NCI-H2196 treated with DMSO at 0.1 percent for 48 hours (cell line): ENCODE measurements around the gene PSTPIP2.

Source experiments
- DNase-seq: peaks from one replicate; lab custom pipeline; 2025; ENCODE audit not compliant: unreplicated experiment; lab: John Stamatoyannopoulos, UW

The PSTPIP2 gene

DNA sequence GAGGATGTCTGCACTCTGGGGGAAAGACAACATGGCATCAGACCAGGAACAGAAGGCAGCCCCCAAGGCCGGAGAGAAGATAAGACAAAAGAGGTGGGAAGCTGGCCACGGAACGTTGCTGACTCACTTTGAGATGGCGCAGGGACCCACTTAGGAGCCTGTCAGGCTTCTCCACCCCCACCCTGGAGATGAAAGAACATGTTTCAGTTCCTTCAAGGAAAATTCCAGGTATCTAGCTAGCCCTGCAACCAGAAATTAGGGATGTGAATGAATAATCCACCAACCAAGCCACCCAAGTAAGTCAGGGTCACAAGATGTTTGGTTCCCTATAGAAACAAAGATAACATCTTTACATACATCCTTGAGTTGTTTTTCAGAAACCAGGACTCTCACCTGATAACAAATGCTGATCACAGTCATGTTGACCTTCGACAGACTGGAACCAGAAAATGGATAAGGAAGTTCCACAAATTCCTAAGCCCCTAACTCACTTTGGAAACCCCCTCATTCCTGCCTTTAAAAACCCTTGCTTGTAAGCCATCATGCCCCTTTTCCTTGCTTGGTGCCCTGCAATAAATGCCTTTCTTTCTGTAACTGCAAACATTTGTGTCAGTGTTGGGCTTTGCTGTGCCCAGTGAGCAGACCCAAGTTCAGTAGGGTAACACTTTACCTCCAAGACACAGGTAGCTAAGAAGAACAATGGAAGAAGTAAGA, 31.9 kb downstream of the PSTPIP2 start:
- no peak for DNase-seq

DNA sequence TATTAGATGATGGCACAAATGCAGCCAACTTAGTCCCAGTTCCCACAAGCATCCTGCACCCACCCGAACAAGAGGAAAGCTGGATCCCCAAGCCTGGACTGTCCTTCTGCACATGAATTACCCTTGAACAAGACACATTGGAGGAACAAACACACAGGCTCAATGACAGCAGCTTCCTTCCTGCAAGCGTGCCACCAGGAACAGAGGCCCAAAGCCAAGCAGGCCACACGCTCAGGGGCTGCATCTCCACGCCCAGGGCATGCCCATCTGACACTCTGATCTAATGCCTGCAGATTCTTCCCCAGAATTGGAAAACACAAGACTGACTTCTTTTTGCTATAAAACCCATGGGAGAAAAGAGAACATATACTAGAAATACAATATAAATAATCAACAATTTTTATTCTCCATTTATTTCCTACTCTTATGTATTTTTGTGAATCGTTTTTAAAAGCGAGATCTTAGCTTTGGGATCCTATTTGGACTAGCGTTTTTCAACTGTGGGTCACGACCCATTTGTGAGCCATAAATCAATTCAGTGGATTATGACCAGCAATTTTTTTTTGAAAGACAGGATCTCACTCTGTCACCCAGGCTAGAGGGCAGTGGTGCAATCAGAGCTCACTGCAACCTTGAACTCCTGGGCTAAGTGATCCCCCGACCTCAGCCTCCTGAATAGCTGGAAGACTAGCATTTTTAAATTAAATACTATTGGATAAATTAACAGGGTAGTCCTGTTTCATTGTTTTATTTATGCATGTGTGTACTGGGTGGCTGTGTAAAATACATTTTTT, 34.4 kb downstream of the PSTPIP2 start:
- no peak for DNase-seq

DNA sequence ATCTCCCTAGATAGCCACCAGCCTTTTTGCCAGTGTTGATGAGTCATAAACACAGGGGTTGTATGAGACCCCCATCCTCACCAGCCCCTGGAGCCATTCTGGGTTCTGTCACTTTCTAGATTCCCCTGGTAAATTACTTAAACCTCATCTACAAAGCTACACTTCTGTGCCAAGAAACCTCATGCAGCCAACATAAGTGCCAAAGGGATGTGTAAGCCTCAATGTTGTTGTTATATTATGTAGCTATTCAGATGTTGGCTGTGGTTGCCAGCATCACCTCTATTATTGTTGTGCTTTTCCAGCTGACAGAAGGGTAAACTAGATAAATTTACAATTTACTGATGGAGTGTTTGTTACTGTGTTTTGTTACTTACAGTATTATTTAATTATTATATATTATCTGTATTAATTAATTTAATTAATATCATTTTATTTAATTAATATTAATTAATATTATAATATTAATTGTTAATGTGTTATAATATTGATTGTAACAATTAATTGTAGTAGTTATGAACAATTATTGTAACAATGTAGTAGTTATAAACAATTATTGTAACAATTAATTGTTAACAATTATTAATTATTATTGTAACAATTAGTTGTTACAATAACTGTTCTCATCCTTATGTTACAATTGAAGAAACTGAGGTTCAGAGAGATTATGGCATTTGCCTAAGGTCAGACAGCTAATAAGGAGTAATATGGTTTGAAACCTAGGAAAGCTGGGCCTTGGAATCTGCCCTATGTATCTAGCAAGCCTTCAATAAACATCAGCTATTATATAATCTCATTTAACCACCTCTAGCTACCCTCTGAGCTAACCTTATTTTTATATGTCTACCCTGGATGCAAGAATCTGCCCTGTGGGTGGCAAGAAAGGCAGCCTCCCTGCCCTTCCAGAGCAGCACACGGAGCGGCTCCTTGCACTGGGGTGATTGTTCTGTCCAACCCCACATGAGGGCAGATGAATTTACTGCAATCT, 36.1 kb downstream of the PSTPIP2 start:
- DNase-seq, result no peak

DNA sequence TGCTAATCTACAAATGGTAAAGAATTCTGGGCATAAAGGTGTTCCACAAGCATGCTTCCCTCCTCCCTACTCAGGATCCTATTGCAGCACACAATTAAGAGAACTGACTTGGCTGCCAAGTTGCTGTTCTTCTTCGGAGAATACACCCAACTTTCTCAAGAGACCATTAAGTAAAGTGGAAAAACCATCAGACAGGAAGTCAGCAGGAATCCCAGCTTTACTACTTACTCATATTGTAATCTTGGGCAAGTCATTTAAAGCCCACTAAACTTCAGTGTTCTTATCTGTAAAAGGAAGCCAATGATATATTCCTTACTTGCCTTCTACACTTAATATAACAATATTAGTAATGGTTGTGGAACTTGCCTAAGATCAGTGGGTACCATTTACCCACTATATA, 37.8 kb downstream of the PSTPIP2 start:
- no peak for DNase-seq

DNA sequence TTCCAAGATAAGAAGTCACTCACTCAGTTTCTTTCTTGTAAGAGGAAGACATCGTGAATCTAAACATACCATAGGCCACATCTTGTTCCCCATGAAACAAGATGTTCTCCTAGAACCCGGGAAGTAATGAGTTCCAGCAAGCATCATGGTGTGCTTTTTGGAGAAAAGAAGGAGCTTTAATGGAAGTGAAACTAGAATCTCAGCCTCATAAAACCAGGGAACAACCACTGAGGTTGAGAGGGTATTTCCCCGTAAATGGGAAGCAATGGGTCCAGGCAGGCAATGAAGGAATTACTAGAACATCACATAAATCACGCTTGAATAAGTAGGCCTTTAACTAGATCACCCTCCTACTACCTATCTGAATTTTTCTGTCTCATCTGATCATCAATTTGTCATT, 40.3 kb downstream of the PSTPIP2 start:
- no peak for DNase-seq

DNA sequence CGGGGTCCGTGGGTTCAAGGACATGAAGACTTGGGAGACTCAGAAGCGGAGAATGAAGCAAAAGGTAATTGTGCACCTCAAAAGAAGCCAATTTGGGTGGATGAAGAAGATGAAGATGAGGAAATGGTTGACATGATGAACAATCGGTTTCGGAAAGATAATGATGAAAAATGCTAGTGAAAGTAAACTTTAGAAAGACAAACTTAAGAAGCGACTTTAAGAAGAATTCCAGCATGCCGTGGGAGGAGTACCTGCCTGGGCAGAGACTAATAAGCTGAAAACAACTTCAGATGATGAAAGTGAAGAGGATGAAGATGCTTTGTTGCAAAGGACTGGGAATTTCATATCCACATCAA, 43.5 kb downstream of the PSTPIP2 start:
- no peak for DNase-seq

DNA sequence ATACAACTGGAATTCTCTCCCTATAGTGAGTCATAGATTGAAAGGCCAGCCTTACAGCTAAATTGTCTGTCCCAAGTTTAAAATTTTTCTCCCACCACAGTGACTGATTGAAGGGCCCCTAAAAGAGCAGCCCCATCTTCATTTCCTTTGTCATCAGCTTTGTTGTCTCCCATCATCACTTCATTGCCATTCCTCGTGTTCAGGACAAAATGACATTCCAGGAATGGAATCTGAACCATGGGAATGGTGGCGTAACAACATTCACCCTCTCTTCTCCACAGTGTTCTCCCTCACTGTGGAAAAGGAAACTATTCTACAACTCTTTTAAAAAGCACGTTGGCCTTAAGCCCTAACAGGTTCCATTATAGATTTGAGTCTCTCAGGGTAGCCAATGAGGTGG, 52.1 kb downstream of the PSTPIP2 start:
- DNase-seq, result no peak

DNA sequence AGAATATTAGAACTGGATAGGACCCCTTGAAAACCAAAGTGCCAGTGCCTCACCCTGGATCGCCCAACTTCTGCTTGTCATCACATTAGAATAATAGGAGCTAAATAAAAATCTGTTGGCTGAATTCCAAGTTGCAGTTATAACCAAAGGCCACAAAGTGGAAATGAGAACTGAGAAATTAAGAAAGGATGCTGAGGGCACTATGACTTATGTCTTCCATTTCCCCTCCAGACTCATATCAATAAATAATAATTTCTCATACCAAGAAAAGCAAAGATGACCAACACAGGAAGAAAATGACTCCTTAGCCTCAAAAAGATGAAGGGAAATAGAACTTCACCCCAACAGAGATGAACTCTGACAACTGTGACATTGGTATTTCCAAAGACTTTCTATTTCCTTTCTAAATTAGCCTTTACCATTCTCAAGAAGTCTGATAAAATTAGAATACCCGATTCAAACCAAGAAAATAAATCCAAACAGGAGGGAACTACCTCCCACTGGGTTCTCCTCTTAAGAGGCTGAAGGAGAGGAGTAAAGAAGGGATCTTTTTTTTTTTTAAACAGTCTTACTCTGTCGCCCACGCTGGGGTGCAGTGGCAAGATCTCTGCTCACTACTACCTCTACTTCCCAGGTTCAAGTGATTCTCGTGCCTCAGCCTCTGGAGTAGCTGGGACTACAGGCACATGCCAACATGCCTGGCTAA, 58.4 kb downstream of the PSTPIP2 start:
- no peak for DNase-seq

DNA sequence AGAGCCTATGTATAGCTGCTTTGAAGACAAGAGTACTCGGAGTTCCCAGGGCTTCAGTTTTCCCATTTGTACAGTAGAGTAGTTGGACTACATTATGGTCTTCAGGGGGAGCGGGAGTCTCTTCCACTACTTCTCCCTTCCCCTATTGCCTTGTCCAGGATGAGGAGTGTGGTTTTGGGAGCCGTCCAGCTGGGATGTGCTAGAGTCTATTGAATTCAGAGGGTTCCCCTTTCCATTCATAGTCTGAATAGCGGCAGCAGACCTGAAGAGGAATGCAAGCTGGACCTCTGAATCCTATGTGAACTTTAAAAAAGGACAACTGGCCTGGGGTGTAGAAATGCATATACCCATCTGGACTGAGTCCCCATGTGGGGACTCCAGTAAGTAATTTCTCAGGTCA, 61.4 kb downstream of the PSTPIP2 start:
- no peak for DNase-seq

DNA sequence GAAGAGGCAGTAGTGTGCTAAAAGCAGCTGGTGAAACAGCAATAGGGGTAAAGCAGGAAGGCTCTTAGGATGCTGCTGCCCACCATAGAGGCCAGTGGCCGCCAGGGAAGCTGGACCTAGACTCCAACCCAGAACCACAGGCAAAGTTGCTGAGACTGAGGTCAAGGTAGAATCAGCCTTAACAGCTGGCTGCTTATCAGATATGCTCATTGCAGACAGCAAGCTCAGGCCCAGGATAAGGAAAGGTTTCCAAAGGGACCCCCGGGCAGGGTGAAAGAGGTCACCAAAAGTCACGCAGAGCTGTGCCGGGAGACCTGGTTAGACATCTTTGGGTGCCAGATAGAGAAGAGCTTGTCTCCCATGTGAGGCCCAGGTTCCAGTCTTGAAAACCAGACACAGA, 62.0 kb downstream of the PSTPIP2 start:
- DNase-seq, result no peak

DNA sequence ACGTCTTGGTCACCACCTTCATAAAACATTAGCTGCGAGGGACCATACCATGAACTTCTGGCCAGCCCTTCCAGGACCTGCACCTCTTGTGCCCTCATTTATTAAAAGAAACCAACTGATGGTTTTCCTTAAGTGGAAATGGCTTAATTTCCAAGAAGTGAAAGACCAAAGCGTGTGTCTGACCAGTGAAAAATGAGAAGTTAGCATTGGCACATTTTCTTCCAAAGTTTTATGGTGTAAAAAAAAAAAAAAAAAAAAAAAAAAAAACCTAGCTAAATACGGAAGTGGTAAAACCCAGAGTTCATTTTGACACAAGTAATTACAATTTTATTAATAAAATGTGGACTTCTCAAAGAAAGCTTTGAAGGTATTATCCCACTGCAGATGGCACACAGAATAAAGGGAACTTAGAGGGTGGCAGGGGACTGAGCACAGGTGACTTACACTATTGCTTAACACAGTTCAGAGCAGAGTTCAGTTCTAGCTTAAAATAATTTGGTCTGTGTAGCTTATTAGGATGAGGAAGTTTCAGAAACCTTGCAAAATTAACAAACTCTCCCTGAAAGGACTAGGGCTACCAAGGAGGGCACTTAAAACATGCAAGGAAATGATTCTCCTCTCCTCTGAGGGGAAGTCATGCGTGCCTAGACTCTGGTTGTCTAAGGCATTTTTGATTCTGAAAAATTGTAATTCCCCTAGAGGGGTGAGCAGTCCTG, 62.8 kb downstream of the PSTPIP2 start:
- no peak for DNase-seq

DNA sequence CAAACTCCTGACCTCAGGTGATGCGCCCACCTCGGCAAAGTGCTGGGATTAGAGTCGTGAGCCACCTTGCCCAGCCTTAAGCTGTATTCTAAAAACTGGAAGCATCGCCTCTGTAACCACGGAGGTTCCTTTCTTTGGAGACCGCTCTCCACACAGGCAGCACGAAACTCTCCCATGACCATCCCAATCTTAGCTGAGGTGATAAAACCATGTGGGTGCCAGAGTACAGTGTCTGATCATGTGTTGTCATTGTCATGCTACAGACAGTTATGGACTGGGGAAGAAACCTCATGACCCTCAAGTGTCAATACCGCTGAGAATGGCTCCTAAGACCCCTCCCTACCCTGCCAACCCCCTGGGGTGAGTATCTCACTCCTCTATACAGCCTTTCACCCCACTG, 63.5 kb downstream of the PSTPIP2 start:
- DNase-seq, result no peak

DNA sequence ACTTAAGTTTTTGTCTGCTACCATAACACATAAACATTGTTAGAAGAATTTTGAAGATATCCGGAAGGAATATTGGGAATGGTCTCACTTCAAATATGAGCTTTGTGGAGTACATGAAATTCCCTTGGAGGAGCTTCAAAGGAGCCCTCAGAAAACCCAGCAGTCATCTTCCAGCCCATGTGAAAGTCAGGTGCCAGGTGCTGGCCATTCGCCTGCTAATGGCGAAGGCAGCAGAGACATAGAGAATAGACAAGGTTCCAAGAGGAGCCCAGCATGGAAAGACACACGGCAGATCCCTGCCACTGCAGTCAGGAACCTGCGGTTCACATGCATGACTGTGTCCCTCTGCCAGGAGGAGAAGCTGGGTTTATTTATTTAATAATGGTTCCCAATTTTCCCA, 64.9 kb downstream of the PSTPIP2 start:
- no peak for DNase-seq

DNA sequence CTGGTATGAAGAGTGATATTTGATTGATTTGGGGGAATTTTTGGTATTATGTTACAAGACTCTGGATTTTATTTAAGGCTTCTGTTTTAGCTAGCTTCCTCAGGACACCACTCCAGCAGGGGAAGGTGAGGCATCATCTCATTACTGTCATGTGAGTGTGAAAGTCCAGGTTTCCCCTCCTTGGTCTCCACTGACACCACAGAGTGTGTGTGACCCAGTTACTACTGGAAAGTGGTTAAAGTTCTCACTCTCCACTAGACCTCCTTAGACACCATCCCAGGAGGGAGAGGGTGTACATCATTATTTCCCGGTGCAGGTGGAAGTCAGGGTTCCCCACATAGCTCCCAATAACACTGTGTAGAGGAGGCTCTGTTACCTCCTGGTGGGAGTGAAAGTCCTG, 69.1 kb downstream of the PSTPIP2 start:
- no peak for DNase-seq

DNA sequence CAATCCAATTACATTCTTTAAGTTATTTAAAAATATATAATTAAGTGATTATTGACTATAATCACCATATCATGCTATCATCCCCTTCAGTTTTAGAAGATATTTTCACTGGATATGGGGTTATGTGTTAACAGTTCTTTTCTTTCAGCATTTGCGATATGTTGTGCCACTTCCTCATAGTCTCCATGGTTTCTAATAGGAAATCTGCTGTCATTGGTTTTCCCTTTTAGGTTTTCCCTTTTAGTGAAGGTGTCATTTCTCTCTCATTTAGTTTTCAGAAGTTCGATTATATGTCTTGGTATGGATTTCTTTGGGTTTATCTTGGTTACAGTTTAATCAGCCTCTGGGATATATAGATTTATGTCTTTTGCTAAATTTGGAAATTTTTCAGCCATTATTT, 70.2 kb downstream of the PSTPIP2 start:
- no peak for DNase-seq

DNA sequence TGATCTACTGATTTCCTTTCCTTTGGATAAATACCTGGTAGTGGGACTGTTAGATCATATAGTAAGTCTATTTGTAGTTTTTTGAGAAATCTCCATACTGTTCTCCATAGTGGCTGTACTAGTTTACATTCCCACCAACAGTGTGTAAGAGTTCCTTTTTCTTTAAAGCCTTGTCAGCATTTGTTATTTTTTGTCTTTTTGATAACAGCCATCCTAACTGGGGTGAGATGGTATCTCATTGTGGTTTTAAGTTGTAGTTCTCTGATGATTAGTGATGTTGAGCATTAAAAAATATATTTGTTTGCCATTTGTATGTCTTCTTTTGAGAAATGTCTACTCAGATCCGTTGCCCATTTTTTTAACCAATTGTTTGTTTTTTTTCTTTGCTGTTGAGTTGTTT, 71.0 kb downstream of the PSTPIP2 start:
- DNase-seq, result no peak

DNA sequence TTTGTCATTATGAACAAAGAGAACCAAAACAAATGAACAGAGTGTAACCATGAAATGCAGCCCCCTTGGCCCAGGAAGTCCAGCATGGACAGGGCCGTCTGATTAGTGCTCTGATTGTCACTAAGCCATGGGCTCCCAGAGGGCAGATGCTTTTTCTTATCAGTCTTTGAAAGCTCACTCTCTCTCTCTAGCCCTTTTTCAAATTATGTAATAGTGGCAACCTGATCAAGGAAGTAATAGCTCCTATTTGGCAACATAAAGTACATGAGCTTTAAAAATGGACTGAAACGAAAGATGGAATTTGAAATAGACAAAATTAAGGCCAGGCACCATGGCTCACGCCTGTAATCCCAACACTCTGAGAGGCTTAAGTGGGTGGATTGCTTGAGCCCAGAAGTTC, 72.5 kb downstream of the PSTPIP2 start:
- DNase-seq, result no peak

DNA sequence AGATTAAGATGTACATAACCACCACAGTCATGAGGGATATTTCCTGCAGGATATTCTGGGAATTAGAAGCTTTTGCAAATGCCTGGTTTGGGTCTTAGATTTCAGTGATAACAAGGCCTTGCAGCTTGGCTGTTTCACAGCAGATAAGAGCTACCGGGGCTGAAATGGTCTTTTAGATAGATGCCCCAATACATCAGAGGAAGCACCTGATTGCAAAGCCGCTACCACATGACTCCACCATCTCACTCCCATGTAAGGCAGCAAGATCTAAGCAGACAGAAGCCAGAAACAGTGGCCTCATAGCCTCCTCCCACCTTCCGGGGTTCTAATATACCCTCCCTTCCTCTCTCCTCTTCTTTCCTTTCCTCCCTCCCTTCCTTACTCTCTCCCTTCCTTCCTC, 73.8 kb downstream of the PSTPIP2 start:
- DNase-seq, result no peak

DNA sequence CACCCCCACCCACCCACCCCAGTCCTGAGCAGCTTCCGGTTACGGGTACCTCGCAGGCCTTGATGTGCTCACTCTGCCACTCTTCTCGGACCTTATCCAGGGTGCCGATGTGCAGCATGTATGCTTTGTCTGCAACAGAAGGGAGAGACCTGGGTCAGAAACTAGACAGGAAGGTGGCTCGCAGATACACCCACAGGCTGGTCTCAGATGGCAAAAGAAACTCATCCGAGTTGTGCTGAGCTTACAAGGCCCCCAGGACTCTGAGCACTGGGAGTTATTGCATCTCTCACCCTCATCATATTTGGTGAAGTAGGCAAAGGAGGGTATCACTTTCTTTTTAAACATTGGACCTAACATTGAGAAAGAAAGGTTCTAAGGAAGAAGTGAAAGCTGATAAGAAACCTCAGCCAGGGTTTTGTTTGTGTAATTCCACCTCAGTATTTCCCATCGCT, 74.3 kb downstream of the PSTPIP2 start:
- DNase-seq, result no peak

DNA sequence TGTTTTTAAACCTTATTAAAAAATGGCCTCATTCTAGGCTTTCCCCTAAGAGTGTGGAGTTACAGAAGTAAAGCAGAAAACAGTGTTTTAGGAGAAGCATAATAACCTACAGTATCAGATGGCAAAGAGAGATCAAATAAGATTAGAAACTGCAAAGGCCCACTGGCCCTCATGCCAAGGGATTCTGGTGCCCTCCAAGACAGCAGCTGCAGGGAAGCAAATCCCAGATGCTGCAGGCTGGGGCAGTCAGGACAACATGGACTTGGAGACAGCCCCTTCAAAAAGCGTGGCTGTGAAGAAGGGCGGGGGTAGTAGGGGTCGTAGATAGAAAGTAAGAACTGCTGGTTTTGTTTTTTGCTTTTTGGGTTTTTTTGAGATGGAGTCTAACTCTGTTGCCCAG, 76.6 kb downstream of the PSTPIP2 start:
- no peak for DNase-seq
